ENCODE measurements around the gene TBX1. TPM values are rescaled to one million over a fixed set of nuclear protein-coding genes. Genes with fewer than 3 reads are reported as not detected.

The TBX1 gene
- total and polyA plus RNA-seq, 10 of the 15 experiments (the other 5 are each of a cell fraction or from before 2014, with no cell fraction given) = not detected

DNA sequence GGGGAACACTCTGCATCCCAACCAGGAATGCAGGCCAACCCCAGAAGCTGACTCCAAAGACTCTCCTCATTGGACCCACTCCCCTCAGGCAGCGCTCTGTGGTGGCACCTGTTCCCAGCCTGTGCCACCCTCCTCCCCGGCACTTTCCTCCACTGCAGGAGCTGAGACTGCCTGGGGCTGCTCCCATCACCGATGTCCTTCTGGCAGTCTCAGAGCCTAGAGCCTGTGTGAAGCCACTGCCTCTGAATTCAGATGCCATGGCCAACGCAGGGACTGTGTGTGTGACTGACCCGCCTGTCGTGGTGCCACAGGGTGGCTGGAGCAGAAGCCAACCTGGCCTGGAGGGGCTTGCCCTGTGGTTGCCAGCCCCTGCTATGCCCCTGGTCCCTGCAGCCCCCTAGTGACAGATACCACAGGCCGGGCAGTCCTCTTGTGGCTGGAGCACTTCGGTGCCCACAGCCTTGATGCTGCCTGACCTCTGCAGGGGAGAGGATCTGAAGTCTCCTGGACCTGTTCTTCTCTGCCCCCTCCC lies 43.2 kb downstream of the TBX1 start:
- Histone ChIP-seq H2AFZ (ENCODE audit: control insufficient read depth, low read depth, low read length) (no peak overlapping the region), H3K4me3 (no peak overlapping the region), H4K20me1 (ENCODE audit: control insufficient read depth, insufficient read depth) (no peaks in the 10 kb centered on the region), H3K4me1 (ENCODE audit: control insufficient read depth, insufficient read depth, low read length) (no peaks in the 10 kb centered on the region), H3K9me3 (replicated peaks; ENCODE audit: control insufficient read depth, insufficient read depth, low read length) (no peaks in the 10 kb centered on the region), H3K79me2 (ENCODE audit: control insufficient read depth, insufficient read depth, low read length) (no peaks in the 10 kb centered on the region), H3K9ac (ENCODE audit: control insufficient read depth, insufficient read depth, low read length) (no peak overlapping the region), H3K27me3 (replicated peaks in 1 of 2; ENCODE audit: control insufficient read depth in 2 of 2, insufficient read depth in 2 of 2, low read length in 1 of 2) (no peaks in the 10 kb centered on the region), H3K27ac (ENCODE audit: control insufficient read depth, insufficient read depth) (no peak overlapping the region), H3K4me2 (ENCODE audit: control insufficient read depth, insufficient read depth) (no peak overlapping the region), H3K36me3 (ENCODE audit: control insufficient read depth in 2 of 2, insufficient read depth in 2 of 2, low read length in 1 of 2) (no peaks in the 10 kb centered on the region)
- ChIA-PET RAD21 (ENCODE audit: unreplicated experiment) (no interaction called here), SMC1A (ENCODE audit: uncharacterized antibody, unreplicated experiment) (no interaction called here), CTCF (no interaction called here), POLR2A (no interaction called here)
- intact Hi-C loops (cut with micrococcal nuclease; ENCODE audit: unreplicated experiment) (no loop called here), in situ Hi-C loops (cut with MboI) (no loop called here)
- DNase-seq (ENCODE audit: low read depth, low spot score) (no peak), ATAC-seq (no peak), FAIRE-seq (no peak)
- no TSS peak for BruUV-seq (replicated peaks)
- 90% methylated on average over 8 of the region's 8 CpGs for WGBS (ENCODE audit: insufficient coverage, insufficient replicate concordance, low lambda C conversion rate, missing lambda C conversion rate)
- TF ChIP-seq CHD4 (IDR thresholded peaks at IDR 0.05) (no peak), SRF (IDR thresholded peaks at IDR 0.05; ENCODE audit: low read depth in 2 of 2, low read length in 2 of 2) (no peak), NR2C1 (IDR thresholded peaks at IDR 0.05) (no peak), POLR2AphosphoS2 (IDR thresholded peaks at IDR 0.05; ENCODE audit: low read depth, low read length) (no peak), ASH2L (IDR thresholded peaks at IDR 0.05; ENCODE audit: borderline replicate concordance, low read depth) (no peak), CBFB (IDR thresholded peaks at IDR 0.05; ENCODE audit: low read depth) (no peak), EGR1 (IDR thresholded peaks at IDR 0.05; ENCODE audit: borderline replicate concordance in 1 of 2, low read depth in 2 of 2, low read length in 2 of 2) (no peak), SREBF2 (IDR thresholded peaks at IDR 0.05; ENCODE audit: low read length) (no peak), HCFC1 (IDR thresholded peaks at IDR 0.05; ENCODE audit: low read length) (no peak), TBL1XR1 (IDR thresholded peaks at IDR 0.05; ENCODE audit: low read depth, low read length) (no peak), NFYA (IDR thresholded peaks at IDR 0.05; ENCODE audit: borderline replicate concordance, low read depth, low read length) (no peak)
- TF ChIP-seq, protein P1, sequence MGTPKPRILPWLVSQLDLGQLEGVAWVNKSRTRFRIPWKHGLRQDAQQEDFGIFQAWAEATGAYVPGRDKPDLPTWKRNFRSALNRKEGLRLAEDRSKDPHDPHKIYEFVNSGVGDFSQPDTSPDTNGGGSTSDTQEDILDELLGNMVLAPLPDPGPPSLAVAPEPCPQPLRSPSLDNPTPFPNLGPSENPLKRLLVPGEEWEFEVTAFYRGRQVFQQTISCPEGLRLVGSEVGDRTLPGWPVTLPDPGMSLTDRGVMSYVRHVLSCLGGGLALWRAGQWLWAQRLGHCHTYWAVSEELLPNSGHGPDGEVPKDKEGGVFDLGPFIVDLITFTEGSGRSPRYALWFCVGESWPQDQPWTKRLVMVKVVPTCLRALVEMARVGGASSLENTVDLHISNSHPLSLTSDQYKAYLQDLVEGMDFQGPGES (IDR thresholded peaks at IDR 0.05) = no peak
- TF ChIP-seq, protein P2, sequence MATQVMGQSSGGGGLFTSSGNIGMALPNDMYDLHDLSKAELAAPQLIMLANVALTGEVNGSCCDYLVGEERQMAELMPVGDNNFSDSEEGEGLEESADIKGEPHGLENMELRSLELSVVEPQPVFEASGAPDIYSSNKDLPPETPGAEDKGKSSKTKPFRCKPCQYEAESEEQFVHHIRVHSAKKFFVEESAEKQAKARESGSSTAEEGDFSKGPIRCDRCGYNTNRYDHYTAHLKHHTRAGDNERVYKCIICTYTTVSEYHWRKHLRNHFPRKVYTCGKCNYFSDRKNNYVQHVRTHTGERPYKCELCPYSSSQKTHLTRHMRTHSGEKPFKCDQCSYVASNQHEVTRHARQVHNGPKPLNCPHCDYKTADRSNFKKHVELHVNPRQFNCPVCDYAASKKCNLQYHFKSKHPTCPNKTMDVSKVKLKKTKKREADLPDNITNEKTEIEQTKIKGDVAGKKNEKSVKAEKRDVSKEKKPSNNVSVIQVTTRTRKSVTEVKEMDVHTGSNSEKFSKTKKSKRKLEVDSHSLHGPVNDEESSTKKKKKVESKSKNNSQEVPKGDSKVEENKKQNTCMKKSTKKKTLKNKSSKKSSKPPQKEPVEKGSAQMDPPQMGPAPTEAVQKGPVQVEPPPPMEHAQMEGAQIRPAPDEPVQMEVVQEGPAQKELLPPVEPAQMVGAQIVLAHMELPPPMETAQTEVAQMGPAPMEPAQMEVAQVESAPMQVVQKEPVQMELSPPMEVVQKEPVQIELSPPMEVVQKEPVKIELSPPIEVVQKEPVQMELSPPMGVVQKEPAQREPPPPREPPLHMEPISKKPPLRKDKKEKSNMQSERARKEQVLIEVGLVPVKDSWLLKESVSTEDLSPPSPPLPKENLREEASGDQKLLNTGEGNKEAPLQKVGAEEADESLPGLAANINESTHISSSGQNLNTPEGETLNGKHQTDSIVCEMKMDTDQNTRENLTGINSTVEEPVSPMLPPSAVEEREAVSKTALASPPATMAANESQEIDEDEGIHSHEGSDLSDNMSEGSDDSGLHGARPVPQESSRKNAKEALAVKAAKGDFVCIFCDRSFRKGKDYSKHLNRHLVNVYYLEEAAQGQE (IDR thresholded peaks at IDR 0.05; ENCODE audit: low read depth, low read length) = no peak
- TF ChIP-seq, protein P3, sequence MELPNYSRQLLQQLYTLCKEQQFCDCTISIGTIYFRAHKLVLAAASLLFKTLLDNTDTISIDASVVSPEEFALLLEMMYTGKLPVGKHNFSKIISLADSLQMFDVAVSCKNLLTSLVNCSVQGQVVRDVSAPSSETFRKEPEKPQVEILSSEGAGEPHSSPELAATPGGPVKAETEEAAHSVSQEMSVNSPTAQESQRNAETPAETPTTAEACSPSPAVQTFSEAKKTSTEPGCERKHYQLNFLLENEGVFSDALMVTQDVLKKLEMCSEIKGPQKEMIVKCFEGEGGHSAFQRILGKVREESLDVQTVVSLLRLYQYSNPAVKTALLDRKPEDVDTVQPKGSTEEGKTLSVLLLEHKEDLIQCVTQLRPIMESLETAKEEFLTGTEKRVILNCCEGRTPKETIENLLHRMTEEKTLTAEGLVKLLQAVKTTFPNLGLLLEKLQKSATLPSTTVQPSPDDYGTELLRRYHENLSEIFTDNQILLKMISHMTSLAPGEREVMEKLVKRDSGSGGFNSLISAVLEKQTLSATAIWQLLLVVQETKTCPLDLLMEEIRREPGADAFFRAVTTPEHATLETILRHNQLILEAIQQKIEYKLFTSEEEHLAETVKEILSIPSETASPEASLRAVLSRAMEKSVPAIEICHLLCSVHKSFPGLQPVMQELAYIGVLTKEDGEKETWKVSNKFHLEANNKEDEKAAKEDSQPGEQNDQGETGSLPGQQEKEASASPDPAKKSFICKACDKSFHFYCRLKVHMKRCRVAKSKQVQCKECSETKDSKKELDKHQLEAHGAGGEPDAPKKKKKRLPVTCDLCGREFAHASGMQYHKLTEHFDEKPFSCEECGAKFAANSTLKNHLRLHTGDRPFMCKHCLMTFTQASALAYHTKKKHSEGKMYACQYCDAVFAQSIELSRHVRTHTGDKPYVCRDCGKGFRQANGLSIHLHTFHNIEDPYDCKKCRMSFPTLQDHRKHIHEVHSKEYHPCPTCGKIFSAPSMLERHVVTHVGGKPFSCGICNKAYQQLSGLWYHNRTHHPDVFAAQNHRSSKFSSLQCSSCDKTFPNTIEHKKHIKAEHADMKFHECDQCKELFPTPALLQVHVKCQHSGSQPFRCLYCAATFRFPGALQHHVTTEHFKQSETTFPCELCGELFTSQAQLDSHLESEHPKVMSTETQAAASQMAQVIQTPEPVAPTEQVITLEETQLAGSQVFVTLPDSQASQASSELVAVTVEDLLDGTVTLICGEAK (IDR thresholded peaks at IDR 0.05; ENCODE audit: borderline replicate concordance) = no peak
